Uterus (tissue), 2 donors: ENCODE measurements around the gene TFAP2D.

ENCODE experiments used
- CTCF ChIP-seq, 4 experiments: fragments of 200-600 bp in 2 of 4; fragments of 450-650 bp in 2 of 4; sonication (generic) in 2 of 4; IDR thresholded peaks; one replicate each; pipeline ENCODE4 v1.5.1; 2016 to 2019; ENCODE audit warnings: antibody characterized with exemption in 4 of 4, mild to moderate bottlenecking in 2 of 4, moderate library complexity in 1 of 4
- POLR2A ChIP-seq, 2 donors: fragments of 450-650 bp; IDR thresholded peaks; one replicate each; pipeline ENCODE4 v1.6.1; 2016; ENCODE audit warnings: antibody characterized with exemption in 2 of 2, mild to moderate bottlenecking in 1 of 2, moderate library complexity in 1 of 2

- no peak for TF ChIP-seq CTCF (IDR thresholded peaks at IDR 0.05)
- TF ChIP-seq POLR2A (IDR thresholded peaks at IDR 0.05) = no peak
Observed at GRCh38 chr6:50713226-50713625, at the start of gene TFAP2D.
